Mesenchymal stem cell (in vitro differentiated cells and primary cell): ENCODE results near the gene KLHL29.

Experiments used
- DNase-seq: peaks from one replicate; pipeline ENCODE4 v3.0.0-alpha.2; 2013
- H2AFZ ChIP-seq: one replicate; pipeline ENCODE4 v1.6.1; 2013; ENCODE audit warnings: low read depth, mild to moderate bottlenecking, control low read depth, inconsistent platforms, low read length, moderate library complexity
- H2AK5ac ChIP-seq: 2 replicates; pipeline ENCODE4 v1.6.1; 2013; ENCODE audit warnings: low read length, moderate library complexity, mild to moderate bottlenecking, inconsistent platforms; ENCODE audit not compliant: severe bottlenecking
- H2BK120ac ChIP-seq: one replicate; pipeline ENCODE4 v1.6.1; 2013; ENCODE audit warnings: low read depth, mild to moderate bottlenecking, inconsistent platforms, low read length, moderate library complexity
- H2BK12ac ChIP-seq, 2 experiments: one replicate each; pipeline ENCODE4 v1.6.1; 2013; ENCODE audit warnings: inconsistent platforms in 2 of 2, low read length in 2 of 2, mild to moderate bottlenecking in 2 of 2, moderate library complexity in 2 of 2, control low read depth in 1 of 2
- H2BK15ac ChIP-seq: one replicate; pipeline ENCODE4 v1.6.1; 2013; ENCODE audit warnings: mild to moderate bottlenecking, low read depth, inconsistent platforms; ENCODE audit not compliant: poor library complexity, severe bottlenecking
- H2BK5ac ChIP-seq: 2 replicates; pipeline ENCODE4 v1.6.1; 2013; ENCODE audit warnings: low read depth, mild to moderate bottlenecking, low read length, control low read depth, inconsistent platforms; ENCODE audit not compliant: poor library complexity, severe bottlenecking
- H3K14ac ChIP-seq, 2 experiments: one replicate each; pipeline ENCODE4 v1.6.1; 2013; ENCODE audit warnings: inconsistent platforms in 2 of 2, low read length in 2 of 2, control low read depth in 1 of 2, mild to moderate bottlenecking in 1 of 2, moderate library complexity in 1 of 2
- H3K18ac ChIP-seq, 2 experiments: one replicate each; pipeline ENCODE4 v1.6.1; 2013; ENCODE audit warnings: inconsistent platforms in 2 of 2, low read length in 2 of 2, control low read depth in 1 of 2, low read depth in 1 of 2, mild to moderate bottlenecking in 1 of 2
- H3K23ac ChIP-seq, 2 experiments: one replicate each; pipeline ENCODE4 v1.6.1; 2013; ENCODE audit warnings: inconsistent platforms in 2 of 2, low read length in 2 of 2, mild to moderate bottlenecking in 2 of 2, moderate library complexity in 2 of 2, control low read depth in 1 of 2
- H3K27ac ChIP-seq: 2 replicates; pipeline ENCODE4 v1.5.1; 2013; ENCODE audit warnings: mild to moderate bottlenecking, moderate library complexity, low read length, control low read depth, inconsistent platforms; ENCODE audit not compliant: poor library complexity, severe bottlenecking
- H3K27me3 ChIP-seq, 2 experiments: 2 replicates each; pipeline versions ENCODE4 v1.6.1 to v1.7.0; 2013; ENCODE audit warnings: low read length in 2 of 2, mild to moderate bottlenecking in 2 of 2, moderate library complexity in 2 of 2, control low read depth in 1 of 2, inconsistent platforms in 1 of 2; ENCODE audit not compliant: control insufficient read depth in 1 of 2, insufficient read depth in 1 of 2
- H3K36me3 ChIP-seq, 2 experiments: 2 replicates each; pipeline versions ENCODE4 v1.6.1 to v1.7.0; 2013; ENCODE audit warnings: low read length in 2 of 2, control low read depth in 1 of 2, inconsistent platforms in 1 of 2, low read depth in 1 of 2, mild to moderate bottlenecking in 1 of 2; ENCODE audit not compliant: insufficient read depth in 2 of 2, control insufficient read depth in 1 of 2
- H3K4ac ChIP-seq, 2 experiments: one replicate each; pipeline ENCODE4 v1.6.1; 2013; ENCODE audit warnings: inconsistent platforms in 2 of 2, low read length in 2 of 2, mild to moderate bottlenecking in 2 of 2, moderate library complexity in 2 of 2, control low read depth in 1 of 2, low read depth in 1 of 2
- H3K4me1 ChIP-seq: 2 replicates; pipeline ENCODE4 v1.6.1; 2013; ENCODE audit warnings: low read depth, low read length, control low read depth; ENCODE audit not compliant: control insufficient read depth, insufficient read depth
- H3K4me2 ChIP-seq: 2 replicates; pipeline ENCODE4 v1.6.1; 2013; ENCODE audit warnings: low read length, mild to moderate bottlenecking, inconsistent platforms; ENCODE audit not compliant: poor library complexity, severe bottlenecking
- H3K4me3 ChIP-seq, 2 experiments: 2 replicates each; pipeline versions ENCODE4 v1.5.1 to v1.7.0; 2013; ENCODE audit warnings: low read length in 2 of 2, mild to moderate bottlenecking in 2 of 2, control low read depth in 1 of 2, low read depth in 1 of 2; ENCODE audit not compliant: insufficient read depth in 1 of 2
- H3K79me1 ChIP-seq: replicated peaks from 2 replicates; pipeline ENCODE4 v1.6.1; 2013; ENCODE audit warnings: mild to moderate bottlenecking, control low read depth, low read length, inconsistent platforms; ENCODE audit not compliant: poor library complexity, severe bottlenecking
- H3K9ac ChIP-seq: 2 replicates; pipeline ENCODE4 v1.7.0; 2013; ENCODE audit warnings: mild to moderate bottlenecking, low read length, moderate library complexity
- H3K9me3 ChIP-seq: 2 replicates; pipeline ENCODE4 v1.7.0; 2013; ENCODE audit warnings: mild to moderate bottlenecking, low read length; ENCODE audit not compliant: control insufficient read depth
- H4K8ac ChIP-seq: one replicate; pipeline ENCODE4 v1.6.1; 2013; ENCODE audit warnings: inconsistent platforms, mild to moderate bottlenecking, low read length, moderate library complexity
- H4K91ac ChIP-seq: one replicate; pipeline ENCODE4 v1.6.1; 2013; ENCODE audit warnings: mild to moderate bottlenecking, low read length, inconsistent platforms
- WGBS: methylation state at CpG from one replicate; pipeline ENCODE4 v1.1.7; 2013; ENCODE audit warnings: mixed read lengths; 5-methylcytosine and 5-hydroxymethylcytosine counted together

KLHL29 gene

GRCh38 chr2:23662941-23663920 is 278.3 kb downstream of the KLHL29 start:
- H3K4me3 ChIP-seq = peak overlapping the region in 1 of 2 experiments; percentile 62
- no peak overlapping the region for H2BK15ac ChIP-seq
- H4K91ac ChIP-seq = no peak overlapping the region
- H2BK12ac ChIP-seq = no peak overlapping the region
- no peak for DNase-seq
- H3K9ac ChIP-seq = peak overlapping the region; percentile 68
- H3K27me3 ChIP-seq = no peaks in the 10 kb centered on the region
- no peaks in the 10 kb centered on the region for H3K9me3 ChIP-seq
- H3K27ac ChIP-seq = no peak overlapping the region
- H2AFZ ChIP-seq = no peak overlapping the region
- no peak overlapping the region for H2AK5ac ChIP-seq
- H3K23ac ChIP-seq = no peak overlapping the region
- no peak overlapping the region for H3K18ac ChIP-seq
- no peak overlapping the region for H3K4me2 ChIP-seq
- H3K4me1 ChIP-seq = peaks cover 2% of the 10 kb centered on the region
- no peak overlapping the region for H3K14ac ChIP-seq
- H2BK120ac ChIP-seq = no peak overlapping the region
- no peak overlapping the region for H3K4ac ChIP-seq
- peaks cover 15 to 16% of the 10 kb centered on the region in 2 experiments for H3K36me3 ChIP-seq
- WGBS = 46% methylated on average over 27 of the region's 46 CpGs
- H3K79me1 ChIP-seq = no peaks in the 10 kb centered on the region
- H4K8ac ChIP-seq = no peak overlapping the region
- H2BK5ac ChIP-seq = no peak overlapping the region

DNA sequence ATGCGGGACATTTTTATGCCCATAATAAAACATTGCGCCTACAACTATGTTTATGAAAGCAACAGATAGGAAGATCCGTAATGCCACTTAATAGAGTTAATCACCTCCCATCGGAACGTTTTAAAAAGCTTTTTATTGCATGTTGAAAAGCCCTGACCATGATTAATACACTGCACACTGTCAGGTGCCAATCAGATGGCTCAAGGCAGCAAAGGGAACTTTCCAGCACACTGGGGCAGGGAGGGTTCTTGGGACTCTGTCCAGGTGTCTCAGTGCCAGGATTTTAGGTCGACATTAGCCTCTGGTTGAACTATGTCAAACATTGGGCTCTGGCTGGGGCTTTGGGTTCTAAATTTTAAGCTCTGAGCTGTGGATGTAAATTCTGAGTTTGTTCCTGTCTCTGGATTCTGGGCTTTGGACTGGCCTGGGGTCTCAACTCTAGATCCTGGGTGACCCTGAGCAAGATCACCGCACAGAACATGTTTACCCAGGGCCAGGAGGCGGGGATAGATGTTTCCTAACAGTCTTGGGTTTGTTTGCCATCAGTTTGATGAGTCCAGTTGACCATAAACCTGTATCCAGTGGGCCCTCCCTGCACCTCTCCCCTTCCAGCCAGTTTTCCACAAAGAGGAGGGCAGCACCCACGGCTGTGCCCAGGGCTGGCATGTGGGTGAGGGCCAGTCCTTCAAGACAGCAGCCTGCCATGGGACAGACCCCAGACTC is 279.2 kb downstream of the KLHL29 start:
- H3K4me1 ChIP-seq = peaks cover 9% of the 10 kb centered on the region
- no peak overlapping the region for H2BK15ac ChIP-seq
- no peak overlapping the region for H3K9ac ChIP-seq

GRCh38 chr2:23666241-23666979 is 281.4 kb downstream of the KLHL29 start:
- Histone ChIP-seq H2BK5ac (no peak overlapping the region), H3K4me3 (no peak overlapping the region), H3K9me3 (no peaks in the 10 kb centered on the region), H2BK15ac (no peak overlapping the region), H4K8ac (no peak overlapping the region), H4K91ac (no peak overlapping the region), H3K9ac (no peak overlapping the region), H3K14ac (no peak overlapping the region), H2BK12ac (no peak overlapping the region), H3K4ac (no peak overlapping the region), H3K79me1 (no peaks in the 10 kb centered on the region), H2AFZ (no peak overlapping the region), H3K27me3 (no peaks in the 10 kb centered on the region), H3K36me3 (peaks cover 3 to 10% of the 10 kb centered on the region in 2 experiments), H2BK120ac (no peak overlapping the region), H3K18ac (no peak overlapping the region), H3K4me2 (no peak overlapping the region), H3K23ac (no peak overlapping the region), H3K27ac (no peak overlapping the region), H2AK5ac (no peak overlapping the region), H3K4me1 (peaks cover 10% of the 10 kb centered on the region)
- WGBS = 86% methylated on average over 12 of the region's 12 CpGs
- DNase-seq = no peak

More for the DNA sequence above, 279.2 kb downstream of the KLHL29 start:
- Histone ChIP-seq H2BK12ac (no peak overlapping the region), H2AFZ (no peak overlapping the region), H3K4ac (no peak overlapping the region), H4K91ac (no peak overlapping the region), H3K36me3 (peaks cover 13 to 14% of the 10 kb centered on the region in 2 experiments), H3K14ac (no peak overlapping the region), H2BK5ac (no peak overlapping the region), H2BK120ac (no peak overlapping the region), H3K9me3 (no peaks in the 10 kb centered on the region), H3K27ac (no peak overlapping the region), H3K4me2 (no peak overlapping the region), H3K79me1 (no peaks in the 10 kb centered on the region), H4K8ac (no peak overlapping the region), H3K4me3 (no peak overlapping the region), H2AK5ac (no peak overlapping the region), H3K23ac (no peak overlapping the region), H3K27me3 (no peaks in the 10 kb centered on the region), H3K18ac (no peak overlapping the region)
- WGBS = 89% methylated on average over 9 of the region's 9 CpGs
- no peak for DNase-seq
